EL (cell line): ENCODE data around the gene ADAMTS17.
"Not testable (repeated sequence)": the region's sequence is repeated elsewhere in the genome, so short reads cannot be mapped to it uniquely, and the experiment has no call there.

Experiments used
- DNase-seq: peaks from one replicate; pipeline ENCODE4 v3.0.0-alpha.2; 2016

Gene ADAMTS17

GRCh38 chr15:100104245-100104644 lies 237.5 kb downstream of the ADAMTS17 start:
- no peak for DNase-seq

GRCh38 chr15:100103828-100104227 lies 237.9 kb downstream of the ADAMTS17 start:
- no peak for DNase-seq

GRCh38 chr15:100101426-100102089 lies 240.2 kb downstream of the ADAMTS17 start:
- DNase-seq = no peak

- no peak for DNase-seq
These were observed 240.8 kb downstream of the ADAMTS17 start for GRCh38 chr15:100100926-100101325.

- DNase-seq = no peak
These were observed 241.8 kb downstream of the ADAMTS17 start for GRCh38 chr15:100099976-100100375.

GRCh38 chr15:100098705-100099104 lies 243.1 kb downstream of the ADAMTS17 start:
- no peak for DNase-seq

- no peak for DNase-seq
These were observed 244.2 kb downstream of the ADAMTS17 start for GRCh38 chr15:100097342-100098127.

- no peak for DNase-seq
These were observed 245.1 kb downstream of the ADAMTS17 start for GRCh38 chr15:100096700-100097099.

- DNase-seq = no peak
These were observed 245.6 kb downstream of the ADAMTS17 start for GRCh38 chr15:100096248-100096600.

GRCh38 chr15:100095541-100096247 lies 246.1 kb downstream of the ADAMTS17 start:
- no peak for DNase-seq

GRCh38 chr15:100094127-100094510 lies 247.7 kb downstream of the ADAMTS17 start:
- no peak for DNase-seq

GRCh38 chr15:100093211-100094126 lies 248.3 kb downstream of the ADAMTS17 start:
- no peak for DNase-seq

- DNase-seq = no peak
These were observed 249.7 kb downstream of the ADAMTS17 start for GRCh38 chr15:100092034-100092433.

- no peak for DNase-seq
These were observed 251.4 kb downstream of the ADAMTS17 start for GRCh38 chr15:100090411-100090810.

- DNase-seq = not testable (repeated sequence)
These were observed 257.5 kb downstream of the ADAMTS17 start for GRCh38 chr15:100084042-100084821.

- no peak for DNase-seq
These were observed 258.2 kb downstream of the ADAMTS17 start for GRCh38 chr15:100083572-100083971.

GRCh38 chr15:100082761-100083402 lies 258.9 kb downstream of the ADAMTS17 start:
- no peak for DNase-seq

GRCh38 chr15:100081454-100081853 lies 260.3 kb downstream of the ADAMTS17 start:
- no peak for DNase-seq

- no peak for DNase-seq
These were observed 263.1 kb downstream of the ADAMTS17 start for GRCh38 chr15:100078511-100079220.

GRCh38 chr15:100075229-100075628 lies 266.5 kb downstream of the ADAMTS17 start:
- no peak for DNase-seq

- no peak for DNase-seq
These were observed 267.8 kb downstream of the ADAMTS17 start for GRCh38 chr15:100073982-100074381.
